ENCODE results near the gene ACAA1. TPM values are rescaled to one million over a fixed set of nuclear protein-coding genes. Genes with fewer than 3 reads are reported as not detected.

ACAA1 gene, protein sequence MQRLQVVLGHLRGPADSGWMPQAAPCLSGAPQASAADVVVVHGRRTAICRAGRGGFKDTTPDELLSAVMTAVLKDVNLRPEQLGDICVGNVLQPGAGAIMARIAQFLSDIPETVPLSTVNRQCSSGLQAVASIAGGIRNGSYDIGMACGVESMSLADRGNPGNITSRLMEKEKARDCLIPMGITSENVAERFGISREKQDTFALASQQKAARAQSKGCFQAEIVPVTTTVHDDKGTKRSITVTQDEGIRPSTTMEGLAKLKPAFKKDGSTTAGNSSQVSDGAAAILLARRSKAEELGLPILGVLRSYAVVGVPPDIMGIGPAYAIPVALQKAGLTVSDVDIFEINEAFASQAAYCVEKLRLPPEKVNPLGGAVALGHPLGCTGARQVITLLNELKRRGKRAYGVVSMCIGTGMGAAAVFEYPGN
- polyA plus RNA-seq, result 100 to 1,000 TPM in 1 of 2 donors, 10 to 100 TPM in 1; 79.4 to 101 TPM

DNA sequence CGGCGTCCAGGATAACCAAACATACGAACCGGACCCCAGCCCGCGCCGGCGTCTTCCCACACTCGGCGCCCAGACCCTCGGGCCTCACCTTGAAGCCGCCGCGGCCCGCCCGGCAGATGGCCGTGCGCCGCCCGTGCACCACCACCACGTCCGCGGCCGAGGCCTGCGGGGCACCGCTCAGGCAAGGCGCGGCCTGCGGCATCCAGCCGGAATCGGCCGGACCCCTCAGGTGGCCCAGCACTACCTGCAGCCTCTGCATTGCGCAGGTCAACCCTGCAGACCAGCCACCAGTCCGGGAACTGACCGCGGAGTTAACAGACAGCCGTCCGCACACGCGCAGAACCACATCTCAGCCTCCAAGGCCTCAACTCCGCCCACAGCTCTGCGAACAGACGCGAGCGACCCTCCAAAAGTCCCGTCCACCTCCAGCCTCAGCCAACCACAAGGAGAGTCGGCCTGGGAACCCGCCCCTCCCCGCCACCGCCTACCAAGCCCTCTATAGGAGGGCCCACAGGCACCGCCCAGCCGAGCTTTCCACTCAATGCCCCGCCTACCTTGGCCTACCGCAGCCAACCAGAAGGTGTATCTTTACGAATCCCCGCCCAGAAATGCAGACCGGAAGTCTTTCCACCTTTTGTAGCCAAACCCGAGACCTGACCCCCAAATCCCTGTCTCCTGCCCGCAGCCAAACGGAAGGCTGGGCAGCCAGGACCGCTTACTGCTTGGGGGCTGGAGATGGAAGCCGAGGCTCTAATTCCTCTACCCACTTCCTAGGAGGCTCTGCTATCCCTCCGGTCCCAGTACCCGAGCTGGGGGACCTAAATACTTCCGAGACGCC is at the start of gene ACAA1:
ACAA1 (minus strand) TSS at position 351 of the 838 bp plus-strand sequence; CDS start at position 259, 92 bp downstream.
- H3K4me1 ChIP-seq (ENCODE audit: control insufficient read depth in 2 of 2, insufficient read depth in 2 of 2, low read length in 1 of 2), result peaks cover 10 to 23% of the 10 kb centered on the region in 2 donors

DNA sequence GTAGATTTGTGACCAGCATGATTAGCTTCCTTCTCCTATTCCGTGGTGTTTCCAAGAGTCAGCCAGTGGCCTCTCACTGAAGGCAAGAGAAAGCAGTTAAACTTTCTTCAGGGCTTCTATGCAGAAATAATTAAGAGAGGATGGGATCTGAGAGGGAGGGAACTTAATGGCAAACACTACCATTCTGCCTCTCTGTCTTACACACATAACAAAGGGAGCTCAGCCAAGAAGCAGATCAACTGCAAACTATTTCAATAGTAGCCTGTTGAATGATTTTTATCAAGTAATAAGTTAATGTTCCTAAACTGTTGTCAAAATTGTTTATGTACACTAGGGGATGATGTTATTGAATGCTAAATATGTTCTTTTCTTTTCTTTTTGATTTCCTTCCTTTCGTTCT is 40.3 kb upstream of the ACAA1 start:
- Histone ChIP-seq H3K27ac (ENCODE audit: low read depth in 2 of 2, low read length in 1 of 2) (no peak overlapping the region), H3K4me1 (ENCODE audit: control insufficient read depth in 2 of 2, insufficient read depth in 2 of 2, low read length in 1 of 2) (peaks cover 0 to 2% of the 10 kb centered on the region in 2 donors), H3K9me3 (ENCODE audit: control insufficient read depth in 2 of 2, insufficient read depth in 1 of 2, low read depth in 1 of 2, low read length in 1 of 2) (no peaks in the 10 kb centered on the region), H3K27me3 (ENCODE audit: control insufficient read depth in 1 of 2, insufficient read depth in 2 of 2, low read length in 2 of 2) (no peaks in the 10 kb centered on the region), H3K36me3 (ENCODE audit: control insufficient read depth in 2 of 2, insufficient read depth in 2 of 2, low read length in 1 of 2) (no peaks in the 10 kb centered on the region), H3K4me3 (ENCODE audit: low read depth in 1 of 2, low read length in 2 of 2) (no peak overlapping the region)
- 49 to 53% methylated on average over 2 of the region's 2 CpGs for WGBS, 2 donors

More for the DNA sequence above, at the start of gene ACAA1:
- Histone ChIP-seq H3K36me3 (ENCODE audit: control insufficient read depth in 2 of 2, insufficient read depth in 2 of 2, low read length in 1 of 2) (peaks cover 8 to 21% of the 10 kb centered on the region in 2 donors), H3K9me3 (ENCODE audit: control insufficient read depth in 2 of 2, insufficient read depth in 1 of 2, low read depth in 1 of 2, low read length in 1 of 2) (no peaks in the 10 kb centered on the region), H3K27me3 (ENCODE audit: control insufficient read depth in 1 of 2, insufficient read depth in 2 of 2, low read length in 2 of 2) (no peaks in the 10 kb centered on the region), H3K4me3 (ENCODE audit: low read depth in 1 of 2, low read length in 2 of 2) (peak within 1 kb of the TSS; percentile 95 to 98), H3K27ac (ENCODE audit: low read depth in 2 of 2, low read length in 1 of 2) (peak within 1 kb of the TSS; percentile 96)
- WGBS, 2 donors, result 0 to 1% methylated on average over 42 to 66 of the region's 66 CpGs

DNA sequence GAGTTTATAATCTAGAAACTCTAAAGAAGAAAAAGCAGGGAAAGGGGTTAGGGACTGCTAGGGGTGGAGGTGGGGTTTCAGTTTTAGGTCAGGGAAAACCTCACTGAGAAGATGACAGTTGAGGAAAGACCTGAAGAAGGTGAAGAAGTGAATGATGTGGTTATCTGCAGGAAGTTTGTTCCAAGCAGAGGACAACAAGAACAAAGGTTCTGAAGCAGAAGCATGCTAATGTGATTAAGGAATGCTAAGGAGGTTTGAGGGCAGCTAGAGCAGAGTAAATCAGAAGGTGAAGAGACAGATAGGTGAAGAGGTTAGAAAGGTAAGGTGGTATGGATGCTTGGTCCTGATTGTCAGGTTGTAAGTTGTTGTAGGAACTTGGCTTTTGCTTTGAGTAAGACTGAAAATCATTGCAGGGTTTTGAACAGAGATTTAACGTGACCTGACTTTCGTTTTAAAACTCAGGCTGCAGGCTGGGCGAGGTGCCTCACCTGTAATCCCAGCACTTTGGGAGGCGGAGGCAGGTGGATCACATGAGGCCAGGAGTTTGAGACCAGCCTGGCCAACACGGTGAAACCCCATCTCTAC is 37.0 kb upstream of the ACAA1 start:
- no peak overlapping the region for H3K4me3 ChIP-seq (ENCODE audit: low read depth in 1 of 2, low read length in 2 of 2)
- peak overlapping the region in 1 of 2 donors; percentile 20 for H3K27ac ChIP-seq (ENCODE audit: low read depth in 2 of 2, low read length in 1 of 2)
- H3K27me3 ChIP-seq (ENCODE audit: control insufficient read depth in 1 of 2, insufficient read depth in 2 of 2, low read length in 2 of 2), result no peaks in the 10 kb centered on the region
- no peaks in the 10 kb centered on the region for H3K36me3 ChIP-seq (ENCODE audit: control insufficient read depth in 2 of 2, insufficient read depth in 2 of 2, low read length in 1 of 2)
- WGBS, 2 donors, result 57 to 73% methylated on average over 5 of the region's 5 CpGs
- no peaks in the 10 kb centered on the region for H3K4me1 ChIP-seq (ENCODE audit: control insufficient read depth in 2 of 2, insufficient read depth in 2 of 2, low read length in 1 of 2)
- H3K9me3 ChIP-seq (ENCODE audit: control insufficient read depth in 2 of 2, insufficient read depth in 1 of 2, low read depth in 1 of 2, low read length in 1 of 2), result no peaks in the 10 kb centered on the region

DNA sequence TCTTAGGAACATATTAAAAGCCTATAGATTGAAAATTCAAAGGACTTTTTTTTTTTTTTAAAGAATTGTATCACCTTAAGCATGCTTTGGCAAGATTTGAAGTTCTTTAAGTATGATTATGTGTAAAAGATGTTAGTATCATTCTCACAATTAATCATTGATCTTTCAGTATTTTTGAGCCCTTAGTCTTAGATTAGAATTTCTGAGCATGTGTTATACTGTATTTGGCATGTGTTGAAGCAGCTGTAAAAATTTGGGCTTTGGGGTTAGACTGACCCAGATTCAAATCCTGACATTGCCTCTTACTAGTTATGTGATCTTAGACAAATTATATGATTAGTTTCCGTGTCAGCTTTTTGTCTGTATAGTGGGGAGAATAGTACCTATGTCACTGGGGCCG is 34.7 kb upstream of the ACAA1 start:
- no peaks in the 10 kb centered on the region for H3K4me1 ChIP-seq (ENCODE audit: control insufficient read depth in 2 of 2, insufficient read depth in 2 of 2, low read length in 1 of 2)
- 78 to 85% methylated on average over 2 of the region's 2 CpGs for WGBS, 2 donors
- no peak overlapping the region for H3K27ac ChIP-seq (ENCODE audit: low read depth in 2 of 2, low read length in 1 of 2)
- H3K4me3 ChIP-seq (ENCODE audit: low read depth in 1 of 2, low read length in 2 of 2), result no peak overlapping the region
- H3K9me3 ChIP-seq (ENCODE audit: control insufficient read depth in 2 of 2, insufficient read depth in 1 of 2, low read depth in 1 of 2, low read length in 1 of 2), result no peaks in the 10 kb centered on the region
- no peaks in the 10 kb centered on the region for H3K36me3 ChIP-seq (ENCODE audit: control insufficient read depth in 2 of 2, insufficient read depth in 2 of 2, low read length in 1 of 2)
- no peaks in the 10 kb centered on the region for H3K27me3 ChIP-seq (ENCODE audit: control insufficient read depth in 1 of 2, insufficient read depth in 2 of 2, low read length in 2 of 2)

DNA sequence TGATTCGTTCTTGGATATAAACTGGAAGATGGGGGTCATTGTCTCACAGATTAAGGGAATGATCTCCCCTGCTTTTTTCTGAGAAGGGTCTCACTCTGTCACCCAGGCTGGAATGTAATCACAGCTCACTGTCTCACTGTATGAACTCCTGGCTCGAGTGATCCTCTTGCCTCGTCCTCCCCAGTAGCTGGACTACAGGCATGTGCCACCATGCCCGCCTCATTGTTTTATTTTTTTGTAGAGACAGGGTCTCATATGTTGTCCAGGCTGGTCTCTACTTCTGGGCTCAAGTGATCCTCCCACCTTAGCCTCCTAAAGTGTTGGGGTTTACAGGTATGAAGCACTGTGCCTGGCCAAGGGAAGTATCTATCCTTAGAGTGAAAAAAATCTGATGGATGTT is 33.8 kb upstream of the ACAA1 start:
- Histone ChIP-seq H3K4me1 (ENCODE audit: control insufficient read depth in 2 of 2, insufficient read depth in 2 of 2, low read length in 1 of 2) (no peaks in the 10 kb centered on the region), H3K36me3 (ENCODE audit: control insufficient read depth in 2 of 2, insufficient read depth in 2 of 2, low read length in 1 of 2) (no peaks in the 10 kb centered on the region), H3K27me3 (ENCODE audit: control insufficient read depth in 1 of 2, insufficient read depth in 2 of 2, low read length in 2 of 2) (no peaks in the 10 kb centered on the region), H3K9me3 (ENCODE audit: control insufficient read depth in 2 of 2, insufficient read depth in 1 of 2, low read depth in 1 of 2, low read length in 1 of 2) (no peaks in the 10 kb centered on the region), H3K4me3 (ENCODE audit: low read depth in 1 of 2, low read length in 2 of 2) (no peak overlapping the region), H3K27ac (ENCODE audit: low read depth in 2 of 2, low read length in 1 of 2) (no peak overlapping the region)
- WGBS, 2 donors, result 85 to 89% methylated on average over 4 of the region's 4 CpGs

DNA sequence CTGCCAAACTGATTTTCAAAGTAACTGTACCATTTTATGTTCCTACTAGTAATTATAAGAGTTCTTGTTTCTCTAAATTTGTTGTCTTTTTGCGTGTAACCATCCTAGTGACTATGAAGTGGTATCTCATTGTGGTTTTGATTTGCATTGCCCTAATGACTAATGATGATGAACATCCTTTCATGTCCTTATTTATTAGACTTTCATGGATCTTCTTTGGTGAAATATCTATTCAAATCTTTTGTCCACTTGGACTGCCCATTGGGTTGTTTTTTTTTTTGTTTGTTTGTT is 32.0 kb upstream of the ACAA1 start:
- no peak overlapping the region for H3K27ac ChIP-seq (ENCODE audit: low read depth in 2 of 2, low read length in 1 of 2)
- H3K9me3 ChIP-seq (ENCODE audit: control insufficient read depth in 2 of 2, insufficient read depth in 1 of 2, low read depth in 1 of 2, low read length in 1 of 2), result no peaks in the 10 kb centered on the region
- no peaks in the 10 kb centered on the region for H3K27me3 ChIP-seq (ENCODE audit: control insufficient read depth in 1 of 2, insufficient read depth in 2 of 2, low read length in 2 of 2)
- WGBS, 2 donors, result 69 to 71% methylated on average over 1 of the region's 1 CpG
- no peak overlapping the region for H3K4me3 ChIP-seq (ENCODE audit: low read depth in 1 of 2, low read length in 2 of 2)
- no peaks in the 10 kb centered on the region for H3K36me3 ChIP-seq (ENCODE audit: control insufficient read depth in 2 of 2, insufficient read depth in 2 of 2, low read length in 1 of 2)
- H3K4me1 ChIP-seq (ENCODE audit: control insufficient read depth in 2 of 2, insufficient read depth in 2 of 2, low read length in 1 of 2), result peaks cover 0 to 2% of the 10 kb centered on the region in 2 donors

DNA sequence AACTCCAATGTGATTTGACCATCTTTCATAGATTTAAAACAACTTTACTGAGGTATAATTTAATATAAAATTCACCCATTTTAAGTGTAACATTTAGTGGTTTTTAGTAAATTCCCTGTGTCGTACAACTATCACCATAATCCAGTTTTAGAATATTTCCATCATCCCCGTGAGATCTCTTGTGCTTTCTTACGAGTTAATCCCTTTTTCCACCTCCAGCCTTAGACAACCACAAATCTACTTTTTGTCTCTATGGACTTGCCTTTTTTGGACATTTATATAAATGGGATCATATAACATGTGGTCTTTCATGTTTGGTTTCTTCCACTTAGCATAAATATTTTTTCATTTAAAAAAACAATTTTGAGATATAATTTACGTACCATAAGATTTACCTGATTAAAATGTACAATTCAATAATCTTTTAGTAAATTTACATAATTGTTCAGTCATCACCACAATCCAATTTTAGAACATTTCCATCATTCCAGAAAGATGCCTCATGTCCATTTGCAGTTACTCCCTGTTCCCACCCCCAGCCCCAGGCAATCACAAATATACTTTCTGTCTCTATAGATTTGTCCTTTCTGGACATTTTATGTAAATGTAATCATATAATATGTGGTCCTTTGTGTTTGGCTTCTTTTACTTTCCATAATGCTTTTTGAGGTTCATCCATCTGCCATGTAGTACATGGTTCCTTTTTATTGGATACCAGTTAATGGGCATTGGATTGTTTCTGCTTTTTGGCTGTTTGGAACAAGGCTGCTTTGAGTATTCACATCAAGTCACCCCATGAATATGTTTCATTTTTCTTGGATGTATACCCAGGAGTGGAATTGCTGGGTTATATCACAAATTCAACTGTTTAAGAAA is 31.5 kb upstream of the ACAA1 start:
- WGBS, 2 donors, result 91 to 93% methylated on average over 4 of the region's 4 CpGs
- H3K4me1 ChIP-seq (ENCODE audit: control insufficient read depth in 2 of 2, insufficient read depth in 2 of 2, low read length in 1 of 2), result peaks cover 0 to 2% of the 10 kb centered on the region in 2 donors
- peak overlapping the region in 1 of 2 donors; percentile 84 for H3K4me3 ChIP-seq (ENCODE audit: low read depth in 1 of 2, low read length in 2 of 2)
- H3K36me3 ChIP-seq (ENCODE audit: control insufficient read depth in 2 of 2, insufficient read depth in 2 of 2, low read length in 1 of 2), result no peaks in the 10 kb centered on the region
- H3K9me3 ChIP-seq (ENCODE audit: control insufficient read depth in 2 of 2, insufficient read depth in 1 of 2, low read depth in 1 of 2, low read length in 1 of 2), result no peaks in the 10 kb centered on the region
- no peaks in the 10 kb centered on the region for H3K27me3 ChIP-seq (ENCODE audit: control insufficient read depth in 1 of 2, insufficient read depth in 2 of 2, low read length in 2 of 2)
- no peak overlapping the region for H3K27ac ChIP-seq (ENCODE audit: low read depth in 2 of 2, low read length in 1 of 2)

DNA sequence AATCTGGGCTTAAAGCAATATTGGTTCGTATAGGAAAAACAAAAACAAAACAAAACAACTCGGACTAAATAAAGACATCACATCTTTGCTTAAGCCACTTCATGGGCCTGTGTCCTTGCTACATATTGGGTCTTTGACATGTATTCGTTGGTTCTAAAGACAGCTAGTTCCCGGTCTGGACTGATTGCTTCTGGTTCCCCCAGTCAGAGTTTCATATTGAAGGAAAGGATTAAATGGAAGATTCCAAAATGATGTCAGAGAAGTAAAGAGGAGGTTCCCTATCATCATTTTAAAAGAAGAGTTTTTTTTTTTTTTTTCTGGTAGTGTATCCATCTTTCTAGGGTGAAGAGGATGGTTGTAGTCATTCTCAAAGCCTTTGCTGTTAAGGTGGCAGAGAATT is 30.7 kb upstream of the ACAA1 start:
- H3K9me3 ChIP-seq (ENCODE audit: control insufficient read depth in 2 of 2, insufficient read depth in 1 of 2, low read depth in 1 of 2, low read length in 1 of 2), result no peaks in the 10 kb centered on the region
- 87 to 88% methylated on average over 4 of the region's 4 CpGs for WGBS, 2 donors
- peaks cover 0 to 2% of the 10 kb centered on the region in 2 donors for H3K4me1 ChIP-seq (ENCODE audit: control insufficient read depth in 2 of 2, insufficient read depth in 2 of 2, low read length in 1 of 2)
- H3K27me3 ChIP-seq (ENCODE audit: control insufficient read depth in 1 of 2, insufficient read depth in 2 of 2, low read length in 2 of 2), result no peaks in the 10 kb centered on the region
- H3K4me3 ChIP-seq (ENCODE audit: low read depth in 1 of 2, low read length in 2 of 2), result peak overlapping the region in 1 of 2 donors; percentile 84
- no peaks in the 10 kb centered on the region for H3K36me3 ChIP-seq (ENCODE audit: control insufficient read depth in 2 of 2, insufficient read depth in 2 of 2, low read length in 1 of 2)
- no peak overlapping the region for H3K27ac ChIP-seq (ENCODE audit: low read depth in 2 of 2, low read length in 1 of 2)
